GM21825 (cell line): ENCODE results near the gene GALNTL6.
"Not testable (repeated sequence)": the region's sequence is repeated elsewhere in the genome, so short reads cannot be mapped to it uniquely, and the experiment has no call there.

Experiments
- ATAC-seq: cut with Tn5 transposase; IDR thresholded peaks from one replicate; pipeline ENCODE4 v1.9.1; 2021; ENCODE audit warnings: mild to moderate bottlenecking, moderate library complexity; ENCODE audit not compliant: unreplicated experiment

The GALNTL6 gene

DNA sequence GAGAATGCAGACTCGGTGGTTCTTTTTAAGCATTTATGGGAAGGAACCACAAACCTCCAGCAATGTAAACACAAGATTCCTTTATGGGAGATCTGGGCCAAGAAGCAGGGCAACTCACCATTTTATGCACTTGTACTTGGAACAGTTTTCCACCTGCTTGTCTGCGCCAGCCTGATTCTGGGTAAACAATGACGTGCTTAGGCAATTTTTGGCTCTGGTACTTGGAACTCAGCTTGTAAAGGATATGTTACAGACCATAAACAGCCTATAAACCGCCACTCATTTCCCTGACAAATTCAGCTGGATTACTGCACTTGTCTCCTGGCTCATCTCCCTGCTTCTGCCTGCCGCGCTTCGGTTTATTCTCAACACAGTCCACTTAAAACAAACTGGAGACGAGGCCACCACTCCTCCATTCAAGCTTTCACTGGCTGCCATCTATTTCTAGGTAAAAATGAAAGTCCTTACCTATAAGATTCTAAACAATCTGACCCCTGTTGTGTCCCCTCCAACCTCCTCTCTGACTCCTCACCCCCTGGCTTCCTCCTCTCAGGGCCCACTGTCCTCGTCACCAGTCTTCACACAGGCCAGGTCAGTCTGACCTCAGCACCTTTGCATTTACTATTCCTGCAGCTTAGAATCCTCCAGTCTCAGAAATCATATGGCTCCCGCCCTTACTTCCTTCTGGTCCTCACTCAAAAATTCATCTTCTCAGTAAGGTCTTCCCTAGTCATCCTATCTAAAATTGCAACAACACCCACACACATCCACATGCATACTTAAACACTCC, 1149.6 kb downstream of the GALNTL6 start:
- ATAC-seq: no peak

DNA sequence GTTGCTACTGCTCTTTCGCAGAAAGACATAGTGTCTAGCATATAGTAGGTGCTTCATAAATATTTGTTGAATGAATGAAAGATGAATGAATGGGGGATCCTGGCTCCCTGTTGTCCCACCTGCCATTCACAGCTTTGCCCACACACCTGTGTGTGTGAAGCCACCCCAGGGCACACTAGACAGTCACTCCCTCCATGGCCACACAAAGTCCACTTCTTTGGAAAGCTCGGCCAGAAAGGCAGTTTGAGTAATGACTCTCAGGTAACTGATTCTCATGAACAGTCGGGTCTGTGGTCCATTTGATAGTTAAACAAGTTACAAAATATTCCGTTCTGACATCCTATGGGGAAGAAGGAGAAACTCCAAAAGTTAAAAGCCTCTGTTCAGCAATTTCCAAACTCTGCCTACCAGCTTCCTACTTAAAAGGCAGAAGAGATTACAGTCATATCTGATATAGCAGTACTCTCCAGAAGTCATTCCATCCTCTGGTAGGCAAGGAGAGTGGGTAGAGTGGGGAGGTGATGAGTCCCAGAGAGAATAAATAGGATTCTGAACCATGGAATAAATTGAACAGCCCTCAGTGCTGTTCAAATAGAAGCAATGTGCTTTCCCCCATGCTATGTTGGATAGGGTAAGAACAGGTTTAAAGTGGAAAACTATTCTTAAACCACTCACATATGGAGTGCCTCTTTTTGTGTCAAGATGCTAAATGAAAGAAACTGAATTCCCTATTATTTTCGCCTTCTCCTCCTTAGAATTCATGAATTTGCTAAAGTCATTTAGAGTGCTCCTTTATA, 1150.5 kb downstream of the GALNTL6 start:
- ATAC-seq: no peak

DNA sequence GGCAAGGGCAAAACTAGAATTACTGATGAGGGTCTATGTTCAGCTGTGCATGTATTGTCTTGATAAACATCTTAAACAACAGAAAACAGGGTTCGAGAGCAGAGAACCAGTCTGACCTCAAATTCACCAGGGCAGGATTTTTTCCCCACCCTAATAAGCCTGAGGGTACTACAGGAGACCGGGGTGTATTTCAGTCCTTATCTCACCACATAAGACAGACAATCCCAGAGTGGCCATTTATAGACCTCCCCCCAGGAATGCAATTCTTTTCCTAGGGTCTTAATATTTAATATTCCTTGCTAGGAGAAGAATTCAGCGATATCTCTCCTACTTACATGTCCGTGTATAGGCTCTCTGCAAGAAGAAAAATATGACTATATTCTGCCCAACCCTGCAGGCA, 1157.0 kb downstream of the GALNTL6 start:
- not testable (repeated sequence) for ATAC-seq

- no peak for ATAC-seq
Measured at GRCh38 chr4:172974586-172974985, 1161.4 kb downstream of the GALNTL6 start.

DNA sequence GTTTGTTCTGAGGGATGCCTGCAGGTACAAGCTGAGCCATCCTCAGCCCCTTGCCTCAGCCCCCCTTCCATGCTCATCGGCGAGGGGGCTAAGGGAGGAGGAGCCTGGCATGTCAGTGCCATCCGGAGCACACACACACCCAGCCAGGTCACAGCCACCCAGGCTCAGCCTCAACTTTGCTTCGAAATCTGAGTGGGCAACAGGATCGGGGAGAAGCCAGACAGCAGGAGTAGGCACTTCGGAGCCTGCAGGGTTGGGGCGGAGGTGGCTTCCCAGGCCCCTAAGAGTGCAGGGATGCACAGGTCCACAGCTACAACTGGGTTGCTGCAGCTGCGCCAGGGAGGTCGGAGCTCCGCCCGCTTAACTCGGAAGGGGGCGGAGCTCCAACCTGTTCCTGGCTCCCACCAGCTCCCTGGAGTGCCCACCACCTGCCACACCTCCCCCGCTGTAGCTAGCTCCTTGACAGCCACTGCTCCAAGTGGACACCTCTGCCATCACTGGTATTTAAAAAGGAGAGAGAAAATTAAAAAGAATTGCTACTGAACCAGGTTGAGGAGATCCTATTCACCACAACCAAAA, 1162.5 kb downstream of the GALNTL6 start:
- no peak for ATAC-seq

GRCh38 chr4:172977491-172978041, 1164.4 kb downstream of the GALNTL6 start:
- not testable (repeated sequence) for ATAC-seq

GRCh38 chr4:172978848-172979247, 1165.6 kb downstream of the GALNTL6 start:
- no peak for ATAC-seq

- no peak for ATAC-seq
Measured at GRCh38 chr4:172979332-172979731, 1166.1 kb downstream of the GALNTL6 start.

DNA sequence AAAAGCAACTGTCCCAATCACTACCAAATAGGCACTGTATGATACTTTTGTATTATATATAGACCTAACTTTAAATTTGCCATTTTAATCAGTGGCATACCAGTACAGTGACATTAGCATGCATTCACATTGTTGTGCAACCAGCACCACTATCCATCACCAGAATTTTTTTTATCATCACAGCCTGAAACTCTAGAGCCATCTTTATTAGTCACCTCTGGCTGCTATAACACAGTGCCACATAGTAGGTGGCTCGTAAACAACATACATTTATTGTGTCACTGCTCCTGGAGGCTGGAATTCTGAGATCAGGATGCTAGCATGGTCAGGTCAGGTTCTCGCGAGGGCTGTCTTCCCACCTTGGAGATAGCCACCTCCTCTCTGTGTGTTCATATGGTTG, 1167.0 kb downstream of the GALNTL6 start:
- ATAC-seq: no peak

DNA sequence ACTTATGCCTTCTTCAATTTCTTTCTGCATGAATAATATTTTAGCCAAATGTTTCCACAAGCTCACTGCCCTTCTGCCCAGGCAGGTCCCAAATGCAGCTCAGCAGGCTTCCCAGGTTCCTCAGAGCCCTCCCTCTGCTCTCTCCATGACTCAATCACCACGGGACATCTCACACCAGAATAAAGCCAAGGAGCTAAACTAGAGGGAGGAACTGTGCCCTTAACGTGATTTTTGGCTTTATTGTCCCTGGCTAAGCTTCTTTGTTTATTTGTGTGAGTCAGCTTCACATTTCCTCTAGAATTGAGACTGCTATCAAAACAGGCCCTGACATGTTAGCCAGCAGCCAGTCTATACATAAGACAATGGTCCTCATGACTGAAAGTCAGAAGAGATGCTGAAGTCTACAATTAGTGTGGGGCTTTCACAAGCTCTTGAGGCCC, 1169.0 kb downstream of the GALNTL6 start:
- ATAC-seq: no peak

DNA sequence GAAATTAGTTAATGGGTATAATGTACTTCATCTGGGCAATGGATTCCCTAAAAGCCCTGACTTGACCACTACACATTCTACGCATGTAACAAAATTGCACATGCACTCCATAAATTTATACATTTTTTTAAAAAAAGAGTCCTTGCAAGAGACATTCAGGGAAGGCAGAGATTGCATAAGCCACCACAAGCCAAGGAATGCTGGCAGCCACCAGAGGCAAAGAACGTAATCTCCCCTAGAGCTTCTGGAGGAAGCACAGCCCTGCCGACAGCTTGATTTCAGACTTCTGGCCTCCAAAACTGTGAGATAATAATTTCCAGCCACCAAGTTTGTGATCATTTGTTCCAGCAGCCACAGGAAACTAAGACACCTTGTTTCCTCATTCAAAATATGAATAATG, 1169.8 kb downstream of the GALNTL6 start:
- no peak for ATAC-seq

- no peak for ATAC-seq
Measured at GRCh38 chr4:172983631-172984030, 1170.4 kb downstream of the GALNTL6 start.

- no peak for ATAC-seq
Measured at GRCh38 chr4:172985552-172985951, 1172.3 kb downstream of the GALNTL6 start.

GRCh38 chr4:172986114-172986513, 1172.9 kb downstream of the GALNTL6 start:
- ATAC-seq: no peak

DNA sequence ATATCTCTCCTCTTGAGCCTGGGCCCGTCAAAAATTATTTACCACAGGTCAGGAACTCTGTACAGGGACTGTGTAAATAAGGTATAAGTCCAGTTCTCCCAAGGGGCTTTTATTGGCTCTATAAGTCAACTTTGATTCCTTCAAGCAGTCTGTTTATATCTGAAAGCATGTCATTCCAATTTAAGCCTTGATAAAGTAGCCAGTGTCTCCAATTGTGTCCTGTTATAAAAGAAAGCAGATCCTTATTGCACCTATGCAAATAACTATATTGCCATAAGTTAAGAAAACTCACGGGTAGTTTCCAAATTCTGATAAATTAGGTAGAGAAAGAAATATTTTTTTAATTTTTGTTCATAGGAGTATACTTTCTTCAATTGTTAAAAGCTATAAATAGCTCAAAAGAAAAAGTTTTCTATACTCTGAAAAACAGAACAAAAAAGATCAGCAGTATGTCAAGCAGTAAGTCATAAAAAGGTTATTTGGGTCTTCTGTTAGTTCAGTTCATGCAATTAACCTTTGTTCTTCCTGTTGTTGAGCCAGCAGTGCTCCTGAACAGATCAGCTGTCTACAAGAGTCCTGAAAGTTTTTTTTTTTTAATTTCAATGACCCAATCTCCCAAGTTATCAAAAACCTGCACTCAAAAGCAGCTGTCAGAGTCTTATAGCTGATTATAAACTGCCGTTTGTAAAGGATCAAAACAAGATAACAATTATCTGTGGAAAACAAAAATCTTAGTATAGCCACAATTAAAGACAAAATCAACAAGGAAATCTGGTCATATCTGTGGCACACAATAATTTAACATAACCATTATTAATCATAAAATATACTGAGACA, 1177.0 kb downstream of the GALNTL6 start:
- no peak for ATAC-seq

DNA sequence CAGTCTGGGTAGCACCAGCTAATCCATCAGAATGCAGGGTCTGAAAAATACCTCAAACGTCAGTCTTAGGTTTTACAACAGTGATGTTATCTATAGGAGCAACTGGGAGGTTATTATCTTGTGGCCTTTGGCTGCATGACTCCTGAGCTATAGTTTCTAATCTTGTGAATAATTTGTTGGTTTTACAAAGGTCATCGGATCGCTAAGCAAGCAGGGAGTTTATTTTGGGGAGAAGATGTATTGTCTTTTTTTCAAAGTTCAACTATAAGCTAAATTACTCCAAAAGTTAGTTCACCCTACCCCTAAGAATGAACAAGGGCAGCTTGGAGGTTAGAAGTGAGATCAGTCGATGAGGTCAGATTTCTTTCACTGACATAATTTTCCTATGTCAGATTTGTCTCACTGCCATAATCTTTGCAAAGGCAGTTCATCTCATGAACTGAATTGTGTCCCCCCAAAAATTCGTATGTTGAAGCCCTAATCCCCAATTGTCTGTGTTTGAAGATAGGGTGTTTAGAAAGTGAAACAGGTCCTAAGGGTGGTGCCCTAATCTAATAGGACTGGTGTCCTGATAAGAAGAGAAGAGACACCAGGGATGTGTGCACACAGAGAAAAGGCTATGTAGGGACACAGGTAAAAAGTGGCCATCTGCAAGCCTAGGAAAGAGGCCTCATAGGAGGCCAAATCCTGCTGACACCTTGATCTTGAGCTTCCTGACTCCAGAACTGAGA, 1179.6 kb downstream of the GALNTL6 start:
- ATAC-seq: no peak

GRCh38 chr4:172995161-172995560, 1182.0 kb downstream of the GALNTL6 start:
- no peak for ATAC-seq

DNA sequence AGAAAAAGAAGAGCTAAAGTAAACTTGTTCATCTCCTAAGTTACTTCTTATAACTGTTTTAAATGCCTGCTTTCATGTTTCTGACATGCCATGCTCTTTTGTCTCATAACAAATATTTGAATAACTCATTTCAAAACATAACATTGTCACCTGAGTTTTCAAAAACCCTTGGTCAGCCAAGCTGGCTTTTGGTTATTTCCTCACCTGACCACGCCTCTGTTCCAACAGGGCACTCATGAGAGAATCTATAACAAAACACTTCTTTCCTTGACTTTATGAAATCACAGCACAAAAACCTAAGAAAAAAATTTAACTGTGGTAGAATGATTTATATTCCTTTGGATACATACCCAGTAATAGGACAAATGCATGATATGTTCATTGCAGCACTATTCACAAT, 1182.5 kb downstream of the GALNTL6 start:
- no peak for ATAC-seq

DNA sequence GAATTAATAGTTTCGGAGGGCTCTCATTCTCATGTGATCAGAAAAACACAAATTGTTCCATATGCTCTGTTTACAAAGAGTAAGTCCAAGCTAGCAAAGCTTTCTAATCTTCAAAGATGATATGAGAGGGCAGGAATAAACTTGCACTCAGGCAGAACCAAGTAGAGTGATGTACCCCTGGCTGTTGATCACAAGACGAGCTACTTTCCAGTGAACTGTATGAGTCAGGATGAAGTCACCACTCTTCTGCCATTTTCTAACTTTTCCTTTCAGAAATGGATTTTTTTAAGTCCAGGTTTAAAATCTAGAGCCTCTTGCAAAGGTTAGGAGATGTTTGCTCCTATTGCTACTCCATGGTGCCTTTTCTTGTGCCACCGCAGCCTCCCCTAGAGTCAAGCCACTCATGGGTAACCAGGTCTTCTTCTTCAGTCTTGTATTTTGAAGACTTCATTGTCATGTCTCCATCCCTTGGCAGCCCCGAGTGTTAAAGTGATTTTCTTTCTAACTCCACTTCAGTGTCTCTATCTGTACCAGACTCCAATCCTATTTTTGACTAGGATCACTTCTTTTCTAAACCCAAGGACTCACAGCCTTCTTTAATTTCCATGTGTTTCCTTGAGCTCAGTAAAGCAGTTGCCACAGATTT, 1183.5 kb downstream of the GALNTL6 start:
- no peak for ATAC-seq
